ENCODE results near the gene L3MBTL4. TPM values are rescaled to one million over a fixed set of nuclear protein-coding genes. Genes with fewer than 3 reads are reported as not detected.

L3MBTL4 gene
- total RNA-seq, result 0.33 and 0.38 TPM in 2 replicates

GRCh38 chr18:6414723-6415417 lies at the start of gene L3MBTL4:
Gene L3MBTL4, minus strand, starts transcription at chr18:6414911. Its CDS starts 103,286 bp downstream, at chr18:6311625.

Small RNAs within 50 kb of the gene (small RNA-seq; reads per million reads assigned to genes)
- not detected for gene RNU5F-3P
- not detected for gene RNU6-349P

Data from vein endothelial cell (primary cell).